Measurements from ENCODE around the gene CKS1B.

The CKS1B gene

DNA sequence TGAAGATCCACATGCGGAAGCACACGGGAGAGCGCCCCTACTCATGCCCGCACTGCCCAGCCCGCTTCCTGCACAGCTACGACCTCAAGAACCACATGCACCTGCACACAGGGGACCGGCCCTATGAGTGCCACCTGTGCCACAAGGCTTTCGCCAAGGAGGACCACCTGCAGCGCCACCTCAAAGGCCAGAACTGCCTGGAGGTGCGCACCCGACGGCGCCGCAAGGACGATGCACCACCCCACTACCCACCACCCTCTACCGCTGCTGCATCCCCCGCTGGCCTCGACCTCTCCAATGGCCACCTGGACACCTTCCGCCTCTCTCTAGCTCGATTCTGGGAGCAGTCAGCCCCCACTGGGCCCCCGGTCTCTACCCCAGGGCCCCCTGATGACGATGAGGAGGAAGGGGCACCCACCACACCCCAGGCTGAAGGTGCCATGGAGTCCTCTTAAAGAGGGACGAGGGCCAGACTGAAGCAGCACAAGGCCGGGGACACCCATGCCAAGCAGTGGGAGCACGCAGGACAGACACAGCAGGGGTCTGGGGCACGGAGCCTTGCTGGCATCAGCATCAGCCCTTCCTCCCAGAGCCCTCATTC, 41.9 kb downstream of the CKS1B start:
- DNase-seq, result peak; percentile 26

DNA sequence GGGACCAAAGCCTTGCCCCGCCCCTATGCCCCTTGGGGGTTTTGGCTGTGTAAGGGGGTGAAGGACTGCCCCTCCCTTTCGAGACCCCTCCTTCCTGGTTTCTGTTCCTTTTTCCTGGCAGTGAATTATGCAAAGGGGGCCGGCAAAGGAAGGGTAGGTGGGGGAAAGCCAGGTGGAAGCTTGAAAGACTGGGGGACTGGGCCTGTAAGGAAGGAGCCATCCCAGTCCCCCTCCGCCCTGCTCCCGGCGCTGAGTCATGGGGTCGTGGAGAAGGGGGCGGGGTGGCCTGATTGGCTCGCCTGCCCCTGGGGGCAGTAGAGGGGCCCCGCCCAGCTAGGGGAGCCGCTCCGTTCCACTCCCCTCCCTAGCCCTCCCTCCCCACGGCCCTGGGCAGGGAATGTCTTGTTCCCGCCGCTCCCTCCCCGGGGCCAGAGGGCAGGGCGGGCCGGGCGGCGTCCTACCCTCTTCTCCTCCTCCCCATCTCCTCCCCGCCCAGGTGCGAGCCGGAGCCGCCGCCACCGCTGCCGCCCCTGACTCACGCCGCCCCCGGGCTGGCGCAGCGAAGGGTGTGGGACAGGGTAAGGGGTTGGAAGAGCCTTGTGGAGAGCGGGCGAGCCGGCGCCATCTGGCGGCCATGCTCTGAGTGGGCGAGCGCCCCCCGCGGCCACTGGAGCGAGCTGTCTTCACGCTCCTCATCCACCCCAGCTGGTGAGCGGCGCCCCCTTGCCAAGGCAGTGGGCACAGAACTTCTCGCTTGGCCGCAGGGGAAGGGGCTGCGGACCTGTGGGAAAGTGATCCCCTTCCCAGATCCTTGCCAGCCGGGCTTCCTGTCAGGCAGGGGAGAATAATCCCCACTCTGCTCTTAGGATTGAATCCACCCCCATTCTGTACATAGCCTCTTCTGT, 42.8 kb downstream of the CKS1B start:
- peak; percentile 92 for DNase-seq

DNA sequence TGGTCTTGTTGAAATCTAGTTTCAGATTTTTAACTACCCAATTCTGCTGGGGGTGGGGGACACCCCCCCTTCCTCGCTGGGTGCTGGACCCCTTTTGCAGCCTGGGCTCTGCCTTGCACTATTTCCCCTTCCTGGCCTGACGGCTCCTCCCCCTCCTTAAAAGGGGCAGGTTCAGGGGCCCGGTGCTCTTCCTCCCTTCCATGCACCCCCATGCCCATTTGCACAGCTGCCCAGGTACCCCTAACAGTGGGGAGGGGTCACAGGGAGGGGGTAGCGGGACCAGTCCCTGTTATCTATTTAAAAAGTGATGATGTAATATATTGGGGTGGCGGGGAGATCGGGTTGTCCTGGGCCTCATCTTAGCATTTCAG, 43.5 kb downstream of the CKS1B start:
- no peak for DNase-seq

DNA sequence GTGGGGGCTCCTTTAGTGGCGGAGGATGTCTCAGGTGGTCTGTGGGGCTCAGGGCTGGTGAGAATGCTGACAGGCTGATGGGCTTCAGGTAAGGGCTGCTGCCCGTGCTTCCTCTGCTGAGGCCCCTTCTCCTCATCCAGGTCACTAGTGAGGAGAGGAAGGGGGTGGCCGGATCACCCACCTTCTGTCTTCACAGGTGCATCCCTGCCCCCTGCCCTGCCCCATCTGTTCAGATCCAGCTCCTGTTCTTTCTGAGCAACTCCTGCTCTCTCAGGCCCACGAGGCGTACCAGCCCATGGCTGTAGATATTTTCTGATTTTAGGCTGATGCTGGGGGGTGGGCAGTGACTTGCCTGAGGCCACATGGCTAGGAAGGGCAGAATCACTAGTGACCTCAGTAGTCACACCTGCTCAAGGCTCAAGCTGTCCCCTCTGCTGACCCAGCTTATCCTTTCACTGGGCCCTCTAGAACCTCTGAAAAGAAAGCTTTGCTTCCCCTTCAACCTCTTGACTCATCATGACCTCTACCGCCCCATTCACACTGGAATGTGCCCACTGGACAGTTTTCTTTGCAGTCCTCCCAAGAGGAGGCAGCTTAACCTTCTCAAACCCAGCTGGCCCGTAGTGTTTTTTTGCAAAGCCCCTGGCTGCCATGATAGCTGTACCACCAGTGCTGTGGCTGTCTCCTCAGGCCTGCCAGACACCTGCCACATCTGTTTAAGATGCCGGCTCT, 44.3 kb downstream of the CKS1B start:
- DNase-seq, result no peak

DNA sequence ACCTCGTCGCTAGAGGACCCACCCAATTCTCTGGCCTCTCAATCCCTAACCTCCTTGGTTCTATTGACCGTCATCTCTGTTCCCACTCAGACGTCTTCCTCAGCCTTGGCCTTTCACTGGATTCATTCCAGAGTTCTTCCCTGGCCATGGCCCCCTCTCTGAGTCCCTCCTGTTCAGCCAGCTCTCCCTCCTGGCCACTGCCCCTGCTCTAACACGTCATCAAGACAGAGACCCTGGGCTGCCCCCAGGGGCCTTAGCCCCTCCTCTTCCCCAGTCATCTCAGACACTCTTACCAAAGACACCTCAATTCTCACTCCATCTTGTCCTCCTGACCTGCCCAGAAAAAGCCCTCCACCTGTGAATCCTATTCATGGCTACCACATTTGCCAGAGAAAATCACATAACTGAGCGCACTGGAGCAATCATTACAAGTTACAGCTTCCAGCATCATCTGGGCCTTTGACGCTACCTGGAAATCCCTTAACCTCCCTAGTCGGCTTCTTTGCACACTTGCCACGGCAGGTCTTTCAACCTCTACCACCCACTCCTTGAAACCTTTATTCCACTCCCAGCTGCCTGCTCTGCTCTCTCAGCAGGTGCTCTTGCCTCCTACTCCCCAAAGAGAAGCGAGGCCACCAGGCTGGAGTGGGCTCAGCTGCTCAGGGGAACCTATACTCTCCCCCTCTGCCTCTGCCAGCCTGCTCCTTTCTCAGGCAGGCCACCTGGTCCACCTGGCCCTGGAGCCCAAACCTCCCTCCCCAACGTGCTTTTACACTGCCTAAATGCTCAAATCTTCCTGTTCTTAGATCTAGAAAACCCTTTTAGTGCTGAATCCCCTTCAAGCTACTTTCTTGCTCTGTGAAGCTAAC, 45.1 kb downstream of the CKS1B start:
- no peak for DNase-seq

DNA sequence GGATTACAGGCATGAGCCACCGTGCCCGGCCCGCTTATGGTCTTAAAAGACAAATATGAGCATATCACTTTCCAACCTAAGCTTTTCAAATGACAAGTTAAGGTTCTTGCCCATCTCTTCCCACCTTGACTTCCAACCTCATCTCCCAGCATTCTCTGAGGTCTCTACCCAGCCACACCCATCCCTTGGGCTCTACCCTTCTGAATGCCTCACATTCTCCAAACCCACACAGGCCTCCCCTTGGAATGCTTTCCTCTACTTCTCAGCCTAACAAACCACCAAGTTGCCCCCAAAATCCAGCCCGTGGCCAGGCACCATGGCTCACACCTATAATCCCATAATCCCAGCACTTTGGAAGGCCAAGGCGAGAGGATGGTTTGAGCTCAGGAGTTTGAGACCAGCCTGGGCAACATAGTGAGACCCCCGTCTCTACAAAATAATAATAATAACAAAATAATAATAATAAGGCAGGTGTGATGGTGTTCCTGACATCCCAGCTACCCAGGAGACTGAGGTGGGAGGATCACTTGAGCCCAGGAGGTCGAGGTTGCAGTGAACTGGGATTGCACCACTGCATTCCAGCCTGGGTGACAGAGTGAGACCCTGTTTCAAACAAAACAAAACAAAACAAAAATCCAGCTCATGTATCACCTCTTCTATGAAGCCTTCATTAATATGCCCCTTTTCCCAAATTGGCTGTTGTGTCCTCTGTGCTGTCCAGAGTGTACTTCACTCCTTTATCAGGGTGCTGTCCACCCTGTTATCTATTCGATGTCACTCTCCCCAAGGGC, 47.9 kb downstream of the CKS1B start:
- no peak for DNase-seq

DNA sequence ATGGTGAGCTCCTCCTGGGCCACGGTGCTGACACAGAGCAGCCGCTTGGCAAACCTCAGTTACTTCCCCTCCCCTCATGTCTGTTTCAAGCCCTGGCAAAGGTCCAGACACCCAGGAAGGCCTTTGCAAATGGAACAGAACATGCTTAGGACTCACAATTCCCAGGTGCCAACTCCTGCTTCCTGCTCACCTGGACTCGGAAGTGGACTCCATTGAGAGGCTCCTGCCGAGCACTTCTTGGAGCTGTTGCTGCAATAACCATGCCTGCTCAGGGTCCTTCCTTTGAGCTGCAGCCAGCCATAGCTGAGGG, 48.4 kb downstream of the CKS1B start:
- DNase-seq, result no peak

DNA sequence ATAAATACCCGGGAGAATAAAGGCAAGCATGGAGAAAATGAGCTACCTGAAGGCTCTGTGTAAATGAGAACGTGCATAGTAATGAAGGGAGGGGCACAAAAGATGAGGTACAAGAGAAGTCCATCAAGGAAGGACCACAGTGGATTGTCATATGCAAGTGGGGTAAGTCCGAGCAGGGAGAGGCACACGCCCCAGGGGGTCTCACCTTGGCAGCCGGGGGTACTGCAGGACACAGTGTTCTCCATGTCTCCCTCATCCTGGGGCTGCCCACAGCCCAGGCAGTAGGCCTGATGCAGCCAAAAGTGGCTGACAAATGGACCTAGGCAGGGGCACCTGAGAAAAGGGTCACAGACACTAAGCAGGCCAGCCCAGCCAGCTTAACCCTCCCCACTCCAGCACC, 49.1 kb downstream of the CKS1B start:
- no peak for DNase-seq

DNA sequence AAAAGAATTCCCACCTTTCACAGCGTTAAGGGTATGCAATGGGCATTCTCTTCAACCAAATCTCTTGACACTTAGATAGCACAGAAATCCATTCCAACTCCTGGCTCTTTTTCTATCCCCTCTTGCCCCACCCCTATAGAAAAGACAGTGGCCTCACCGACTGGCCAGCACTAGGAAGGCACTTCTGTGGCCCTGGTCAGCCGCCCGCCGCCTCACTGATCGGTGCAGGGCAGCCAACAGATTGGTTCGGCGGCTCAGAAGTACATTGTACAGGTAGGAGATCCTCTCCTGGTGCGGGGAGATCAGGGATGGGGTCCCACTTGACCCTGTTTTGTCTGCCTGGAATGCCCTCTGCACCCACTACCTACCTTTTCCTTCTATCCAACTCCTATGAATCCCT, 49.8 kb downstream of the CKS1B start:
- DNase-seq, result no peak

DNA sequence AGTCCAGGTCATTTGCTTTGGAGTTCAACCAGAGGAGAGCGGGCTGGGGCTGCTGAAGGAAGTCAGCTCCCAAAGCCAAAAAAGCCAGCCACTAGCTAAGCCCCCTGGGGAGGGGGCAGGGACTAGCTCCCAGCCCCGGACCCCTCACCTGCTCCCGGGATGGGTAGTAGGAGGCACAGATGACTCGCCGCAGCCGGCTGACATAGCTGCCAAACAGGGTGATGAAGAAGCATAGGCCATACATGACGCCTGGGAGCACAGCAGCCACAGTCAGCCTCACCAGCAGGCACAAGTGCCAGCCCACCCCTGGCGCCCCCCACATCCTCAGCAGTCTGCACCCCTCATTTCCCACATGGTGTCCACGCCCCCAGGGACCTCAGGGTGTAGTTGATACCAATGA, 51.7 kb downstream of the CKS1B start:
- no peak for DNase-seq

DNA sequence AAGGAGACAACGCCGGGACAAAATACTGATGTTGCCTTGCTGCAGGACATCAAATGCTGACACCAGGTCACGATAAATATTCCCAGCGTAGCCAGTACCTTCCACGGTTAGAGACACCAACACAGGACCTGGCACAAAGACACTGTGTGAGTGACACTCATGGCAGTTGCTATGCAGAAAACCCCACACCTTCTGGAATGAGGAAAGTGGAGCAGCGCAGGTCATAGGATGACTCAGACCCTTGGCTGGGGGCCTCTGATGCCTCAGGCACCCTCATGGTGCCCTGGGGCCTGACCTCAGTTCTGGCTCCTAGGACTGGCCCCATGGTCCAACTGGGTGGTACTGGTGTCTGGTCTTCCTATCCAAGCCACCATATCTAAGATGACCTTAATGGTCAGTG, 52.1 kb downstream of the CKS1B start:
- no peak for DNase-seq
